GM18907 (cell line): Measurements from ENCODE around the gene ARHGAP21.

ENCODE experiments used
- ATAC-seq: cut with Tn5 transposase; IDR thresholded peaks from one replicate; pipeline ENCODE4 v1.9.1; 2021; ENCODE audit warnings: mild to moderate bottlenecking, moderate library complexity; ENCODE audit not compliant: unreplicated experiment

Gene ARHGAP21

DNA sequence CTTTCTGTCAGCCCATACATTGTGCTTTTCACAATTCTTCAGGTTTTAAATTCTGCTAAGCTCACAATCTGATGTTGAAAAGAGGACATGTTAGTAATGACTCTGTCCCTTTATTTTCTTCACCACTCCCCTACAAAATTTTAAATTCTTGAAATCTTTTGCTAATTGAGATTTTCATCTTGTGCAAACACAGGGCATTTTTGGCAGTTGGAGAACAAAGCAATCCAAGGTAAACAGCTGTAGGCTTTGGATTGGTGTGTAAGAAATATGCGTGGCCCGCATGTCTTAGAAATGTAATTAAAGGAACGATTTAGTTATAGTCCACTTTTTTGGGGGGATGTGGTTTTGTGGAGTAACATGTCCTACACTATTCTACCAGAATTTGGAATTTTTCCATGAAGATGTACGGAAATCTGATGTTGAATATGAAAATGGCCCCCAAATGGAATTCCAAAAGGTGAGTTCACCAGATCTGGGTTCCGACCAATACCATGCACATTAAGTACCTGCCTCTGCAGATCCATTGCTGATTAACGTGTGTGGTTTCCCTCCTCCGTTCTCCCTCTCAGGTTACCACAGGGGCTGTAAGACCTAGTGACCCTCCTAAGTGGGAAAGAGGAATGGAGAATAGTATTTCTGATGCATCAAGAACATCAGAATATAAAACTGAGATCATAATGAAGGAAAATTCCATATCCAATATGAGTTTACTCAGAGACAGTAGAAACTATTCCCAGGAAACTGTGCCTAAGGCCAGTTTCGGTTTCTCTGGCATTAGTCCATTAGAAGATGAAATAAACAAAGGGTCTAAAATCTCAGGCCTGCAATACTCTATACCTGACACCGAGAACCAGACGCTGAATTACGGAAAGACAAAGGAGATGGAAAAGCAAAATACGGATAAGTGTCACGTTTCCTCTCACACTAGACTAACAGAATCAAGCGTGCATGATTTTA lies 181.1 kb downstream of the ARHGAP21 start:
- ATAC-seq: no peak

DNA sequence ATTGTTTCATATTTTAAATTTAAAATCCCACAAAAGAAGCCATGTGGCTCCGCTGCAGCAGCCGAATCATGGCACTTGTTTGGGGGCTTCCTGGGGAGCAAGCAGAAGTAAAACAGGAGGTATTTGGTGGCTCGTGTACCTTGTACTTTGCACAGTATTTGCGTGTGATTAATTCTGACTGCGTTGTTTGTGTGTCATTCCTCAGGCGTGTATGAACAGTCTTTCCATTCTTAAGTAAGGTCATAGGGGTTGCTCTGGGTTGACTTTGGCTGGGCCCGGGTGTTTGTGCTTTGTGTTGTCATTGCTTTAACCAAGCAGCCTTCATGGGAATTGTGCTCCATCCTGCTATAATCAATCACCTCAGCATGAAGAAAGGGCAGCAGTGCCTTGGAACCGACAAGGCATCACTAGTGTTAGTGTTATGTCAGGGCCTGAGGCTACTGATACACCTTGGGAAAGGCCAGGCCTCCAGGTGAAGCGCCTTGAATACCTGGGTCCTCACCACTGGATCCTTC lies 182.4 kb downstream of the ARHGAP21 start:
- ATAC-seq: no peak

DNA sequence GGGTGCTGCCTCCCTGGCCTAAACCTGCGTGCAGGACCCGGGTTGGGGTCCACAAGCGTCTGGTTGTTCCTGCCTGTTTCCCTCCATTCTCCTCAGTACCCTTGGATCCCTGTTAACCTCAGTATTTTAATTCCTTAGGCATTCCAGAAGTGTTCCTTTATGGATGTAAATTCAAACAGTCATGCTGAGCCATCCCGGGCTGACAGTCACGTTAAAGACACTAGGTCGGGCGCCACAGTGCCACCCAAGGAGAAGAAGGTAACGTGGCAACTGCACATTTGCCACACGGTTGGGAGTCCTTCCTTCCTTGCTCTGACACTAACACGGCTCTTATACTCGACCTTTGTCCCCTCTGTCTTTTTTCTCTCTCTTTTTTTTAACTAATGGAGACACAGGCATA lies 187.1 kb downstream of the ARHGAP21 start:
- ATAC-seq: no peak

DNA sequence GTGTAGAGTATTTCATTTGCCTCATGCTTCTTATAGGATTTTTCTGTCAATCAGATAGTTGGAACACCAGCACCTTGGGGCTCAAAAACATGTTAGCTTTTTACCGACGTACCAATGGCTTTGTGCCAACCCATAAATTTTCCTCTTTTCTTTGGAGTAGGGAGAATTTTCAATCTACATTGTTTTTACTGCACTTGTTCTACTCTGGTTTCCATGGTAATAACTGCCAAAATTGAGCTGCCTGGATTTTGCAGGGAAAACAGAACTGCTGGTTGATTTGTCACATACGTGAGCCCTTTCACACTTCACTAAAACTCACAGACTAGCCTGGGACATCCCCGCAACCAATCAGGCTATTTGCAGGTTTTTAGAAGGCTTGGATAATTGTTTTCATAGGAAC lies 189.7 kb downstream of the ARHGAP21 start:
- no peak for ATAC-seq
